Smooth muscle cell (in vitro differentiated cells): Measurements from ENCODE around the gene SPATA19. TPM values are rescaled to one million over a fixed set of nuclear protein-coding genes. Genes with fewer than 3 reads are reported as not detected.

Experiments
- DNase-seq: peaks from one replicate; lab custom pipeline; 2025; ENCODE audit not compliant: unreplicated experiment; lab: John Stamatoyannopoulos, UW
- H2AFZ ChIP-seq: fragments of 200-600 bp; sonication (generic); 2 replicates; pipeline ENCODE4 v1.6.0; 2016; ENCODE audit warnings: antibody characterized with exemption, low read depth, mild to moderate bottlenecking
- H3F3A ChIP-seq: fragments of 200-600 bp; sonication (generic); 2 replicates; pipeline ENCODE4 v1.6.0; 2017; ENCODE audit warnings: antibody characterized with exemption, low read depth
- H3K27ac ChIP-seq: fragments of 200-600 bp; sonication (generic); 2 replicates; pipeline ENCODE4 v1.5.1; 2016; ENCODE audit warnings: low read depth, mild to moderate bottlenecking
- H3K27me3 ChIP-seq: fragments of 200-600 bp; sonication (generic); 2 replicates; pipeline ENCODE4 v1.6.1; 2016; ENCODE audit warnings: low read depth, mild to moderate bottlenecking
- H3K36me3 ChIP-seq: fragments of 200-600 bp; sonication (generic); 2 replicates; pipeline ENCODE4 v1.5.1; 2016; ENCODE audit warnings: low read depth
- H3K4me1 ChIP-seq: fragments of 200-600 bp; sonication (generic); 2 replicates; pipeline ENCODE4 v1.5.1; 2016; ENCODE audit warnings: low read depth
- H3K4me2 ChIP-seq: fragments of 200-600 bp; sonication (generic); 2 replicates; pipeline ENCODE4 v1.6.0; 2016; ENCODE audit warnings: mild to moderate bottlenecking
- H3K4me3 ChIP-seq: fragments of 200-600 bp; sonication (generic); 2 replicates; pipeline ENCODE4 v1.5.1; 2016; ENCODE audit warnings: mild to moderate bottlenecking
- H3K79me2 ChIP-seq: fragments of 200-600 bp; sonication (generic); 2 replicates; pipeline ENCODE4 v1.6.0; 2016; ENCODE audit warnings: low read depth, mild to moderate bottlenecking
- H3K9ac ChIP-seq: fragments of 200-600 bp; sonication (generic); 2 replicates; pipeline ENCODE4 v1.6.0; 2016; ENCODE audit warnings: low read depth
- H3K9me3 ChIP-seq: fragments of 200-600 bp; sonication (generic); replicated peaks from 2 replicates; pipeline ENCODE4 v1.5.1; 2016; ENCODE audit warnings: low read depth
- H4K20me1 ChIP-seq: fragments of 200-600 bp; sonication (generic); 2 replicates; pipeline ENCODE4 v1.6.0; 2016; ENCODE audit warnings: low read depth
- CTCF ChIP-seq: fragments of 200-600 bp; sonication (generic); IDR thresholded peaks from 2 replicates; pipeline ENCODE4 v1.5.1; 2017; ENCODE audit warnings: borderline replicate concordance, mild to moderate bottlenecking, antibody characterized with exemption; ENCODE audit not compliant: insufficient read depth, poor library complexity, severe bottlenecking
- WGBS: methylation state at CpG from one replicate; pipeline ENCODE4 v1.1.7; 2016; ENCODE audit warnings: low lambda C conversion rate; 5-methylcytosine and 5-hydroxymethylcytosine counted together
- polyA plus RNA-seq: library from polyadenylated mRNA; unstranded; fragments of >200 nt; fragmentation: Nextera tagmentation; extraction: Ambion mirVana; gene quantifications from 2 replicates; pipeline ENCODE4 v1.2.1, GENCODE V29; 2016
- total RNA-seq: library from RNA; depleted of rRNA; stranded (reverse); fragments of >200 nt; gene quantifications from 2 replicates; pipeline ENCODE4 v1.2.3, GENCODE V29; 2014

SPATA19 gene
- total and polyA plus RNA-seq, 2 experiments from 2014 or later: 0.76 TPM; not detected in 1

GRCh38 chr11:133821776-133822175 lies 23.5 kb downstream of the SPATA19 start:
- no peak overlapping the region for H3K4me3 ChIP-seq
- H3F3A ChIP-seq: no peaks in the 10 kb centered on the region
- H2AFZ ChIP-seq: no peak overlapping the region
- no peaks in the 10 kb centered on the region for H3K4me1 ChIP-seq
- no peaks in the 10 kb centered on the region for H3K79me2 ChIP-seq
- no peaks in the 10 kb centered on the region for H3K36me3 ChIP-seq
- H3K27ac ChIP-seq: no peak overlapping the region
- DNase-seq: no peak
- no peaks in the 10 kb centered on the region for H4K20me1 ChIP-seq
- H3K27me3 ChIP-seq: peaks cover 47% of the 10 kb centered on the region
- no peaks in the 10 kb centered on the region for H3K9me3 ChIP-seq
- no peak overlapping the region for H3K4me2 ChIP-seq
- peak; percentile 77 for TF ChIP-seq CTCF
- no peak overlapping the region for H3K9ac ChIP-seq
- WGBS: 21% methylated on average over 8 of the region's 8 CpGs

- H3K79me2 ChIP-seq: no peaks in the 10 kb centered on the region
- no peak overlapping the region for H3K4me3 ChIP-seq
- H3K27ac ChIP-seq: no peak overlapping the region
- no peak for TF ChIP-seq CTCF
- H3K36me3 ChIP-seq: no peaks in the 10 kb centered on the region
- no peak overlapping the region for H3K4me2 ChIP-seq
- no peak for DNase-seq
- no peaks in the 10 kb centered on the region for H3K4me1 ChIP-seq
- WGBS: 64% methylated on average over 6 of the region's 6 CpGs
- H2AFZ ChIP-seq: no peak overlapping the region
- no peak overlapping the region for H3K9ac ChIP-seq
- no peaks in the 10 kb centered on the region for H4K20me1 ChIP-seq
- peaks cover 32% of the 10 kb centered on the region for H3K27me3 ChIP-seq
- H3F3A ChIP-seq: no peaks in the 10 kb centered on the region
- no peaks in the 10 kb centered on the region for H3K9me3 ChIP-seq
Measured at GRCh38 chr11:133819746-133820315, 25.5 kb downstream of the SPATA19 start.

DNA sequence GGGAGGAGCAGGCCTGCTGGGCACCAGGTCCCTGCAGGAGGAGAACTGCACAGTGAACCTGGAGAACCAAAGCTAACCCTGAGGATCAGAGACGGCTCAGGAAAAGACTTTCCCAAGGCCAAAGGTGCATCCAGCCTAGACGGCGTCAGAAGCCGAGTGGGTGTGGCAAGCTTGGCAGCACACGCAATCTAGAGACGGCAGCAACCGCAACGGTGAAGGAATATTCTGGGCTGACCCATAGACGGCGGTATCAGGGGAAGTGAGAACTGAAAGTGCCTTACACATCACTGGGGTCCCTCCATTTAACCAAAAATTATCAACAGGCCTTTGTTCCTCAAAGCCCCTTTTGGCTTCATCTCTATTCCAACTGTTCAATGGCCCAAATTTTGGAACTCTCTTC lies 26.2 kb downstream of the SPATA19 start:
- H3K79me2 ChIP-seq: no peaks in the 10 kb centered on the region
- no peak for TF ChIP-seq CTCF

DNA sequence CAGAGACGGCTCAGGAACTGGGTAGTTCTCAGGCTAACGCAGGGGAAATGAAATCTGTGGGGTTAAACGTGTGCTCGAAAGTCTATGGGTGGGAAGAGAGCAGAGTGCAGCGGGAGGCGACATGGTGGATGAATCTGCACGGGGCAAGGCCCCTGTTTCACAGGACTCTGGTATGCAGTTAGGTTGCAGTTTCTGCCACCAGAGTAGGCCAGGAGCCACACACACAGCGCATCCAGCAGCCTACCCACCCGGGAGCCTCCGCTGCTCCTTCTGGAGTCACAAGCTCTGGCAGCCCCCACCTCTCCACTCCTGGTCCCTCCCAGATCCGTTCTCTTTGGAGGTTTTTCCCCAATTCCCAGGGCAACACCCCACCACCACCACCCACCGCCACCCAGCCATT lies 27.0 kb downstream of the SPATA19 start:
- Histone ChIP-seq H3K27me3 (peaks cover 24% of the 10 kb centered on the region), H3K9ac (no peak overlapping the region), H3K4me2 (no peak overlapping the region), H3K36me3 (no peaks in the 10 kb centered on the region), H2AFZ (no peak overlapping the region), H3K4me1 (no peaks in the 10 kb centered on the region), H3K79me2 (no peaks in the 10 kb centered on the region), H3F3A (no peaks in the 10 kb centered on the region), H4K20me1 (no peaks in the 10 kb centered on the region), H3K27ac (no peak overlapping the region), H3K9me3 (no peaks in the 10 kb centered on the region), H3K4me3 (no peak overlapping the region)
- no peak for TF ChIP-seq CTCF
- 96% methylated on average over 12 of the region's 12 CpGs for WGBS
- DNase-seq: no peak

More for the DNA sequence above, 26.2 kb downstream of the SPATA19 start:
- Histone ChIP-seq H3K9ac (no peak overlapping the region), H4K20me1 (no peaks in the 10 kb centered on the region), H3K27ac (no peak overlapping the region), H3K9me3 (no peaks in the 10 kb centered on the region), H2AFZ (no peak overlapping the region), H3F3A (no peaks in the 10 kb centered on the region), H3K4me1 (no peaks in the 10 kb centered on the region), H3K4me3 (no peak overlapping the region), H3K27me3 (peaks cover 28% of the 10 kb centered on the region), H3K4me2 (no peak overlapping the region), H3K36me3 (no peaks in the 10 kb centered on the region)
- 95% methylated on average over 10 of the region's 10 CpGs for WGBS
- DNase-seq: no peak
